GM18511 (cell line): ENCODE data around the gene RASGRF2.

Experiments
- ATAC-seq: cut with Tn5 transposase; IDR thresholded peaks from one replicate; pipeline ENCODE4 v1.9.1; 2021; ENCODE audit warnings: mild to moderate bottlenecking, moderate library complexity; ENCODE audit not compliant: unreplicated experiment

Gene RASGRF2

GRCh38 chr5:81166430-81166829 is 206.3 kb downstream of the RASGRF2 start:
- no peak for ATAC-seq

DNA sequence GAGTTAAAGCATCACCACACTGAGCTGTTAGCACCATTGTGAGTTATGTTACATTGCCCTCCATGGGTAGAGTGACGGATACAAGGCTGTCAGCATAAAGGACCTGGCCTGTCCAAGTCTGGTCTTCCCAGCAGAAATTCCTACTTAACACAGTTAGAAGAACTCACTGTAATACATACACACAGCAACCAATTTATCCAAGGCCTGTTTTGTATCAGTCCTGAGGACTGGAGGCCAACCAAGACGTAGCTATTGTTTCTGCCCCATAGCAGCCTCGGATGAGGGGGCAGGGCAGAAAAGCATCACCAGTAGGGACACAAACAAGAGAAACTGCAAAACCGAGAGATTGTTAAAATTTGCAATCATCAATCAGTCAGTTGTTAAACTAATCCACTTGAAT is 206.9 kb downstream of the RASGRF2 start:
- ATAC-seq: no peak

GRCh38 chr5:81167544-81167943 is 207.4 kb downstream of the RASGRF2 start:
- no peak for ATAC-seq

- ATAC-seq: no peak
These were observed 209.8 kb downstream of the RASGRF2 start for GRCh38 chr5:81169924-81170323.

DNA sequence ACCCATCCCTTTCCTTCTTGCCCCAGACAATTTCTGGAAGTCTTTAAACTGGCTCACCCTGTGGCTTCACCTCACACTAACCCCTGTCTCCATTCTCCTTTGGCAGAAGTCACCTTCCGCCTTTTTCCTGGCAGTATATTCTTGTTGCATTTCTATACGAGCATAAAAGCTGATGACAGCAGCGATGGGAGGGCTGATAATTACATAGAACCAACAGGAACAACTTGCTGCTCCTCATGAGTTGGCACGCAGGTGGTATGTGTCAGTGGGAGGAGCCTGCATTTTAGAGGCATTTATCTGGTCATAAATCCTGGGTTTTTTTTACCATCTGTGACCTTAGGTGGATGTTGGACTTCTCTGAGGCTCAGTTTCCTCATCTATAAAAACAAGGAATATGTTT is 211.6 kb downstream of the RASGRF2 start:
- ATAC-seq: no peak

- ATAC-seq: no peak
These were observed 212.5 kb downstream of the RASGRF2 start for GRCh38 chr5:81172710-81173109.

GRCh38 chr5:81177061-81177460 is 216.9 kb downstream of the RASGRF2 start:
- ATAC-seq: no peak

- ATAC-seq: no peak
These were observed 219.8 kb downstream of the RASGRF2 start for GRCh38 chr5:81179959-81180358.

DNA sequence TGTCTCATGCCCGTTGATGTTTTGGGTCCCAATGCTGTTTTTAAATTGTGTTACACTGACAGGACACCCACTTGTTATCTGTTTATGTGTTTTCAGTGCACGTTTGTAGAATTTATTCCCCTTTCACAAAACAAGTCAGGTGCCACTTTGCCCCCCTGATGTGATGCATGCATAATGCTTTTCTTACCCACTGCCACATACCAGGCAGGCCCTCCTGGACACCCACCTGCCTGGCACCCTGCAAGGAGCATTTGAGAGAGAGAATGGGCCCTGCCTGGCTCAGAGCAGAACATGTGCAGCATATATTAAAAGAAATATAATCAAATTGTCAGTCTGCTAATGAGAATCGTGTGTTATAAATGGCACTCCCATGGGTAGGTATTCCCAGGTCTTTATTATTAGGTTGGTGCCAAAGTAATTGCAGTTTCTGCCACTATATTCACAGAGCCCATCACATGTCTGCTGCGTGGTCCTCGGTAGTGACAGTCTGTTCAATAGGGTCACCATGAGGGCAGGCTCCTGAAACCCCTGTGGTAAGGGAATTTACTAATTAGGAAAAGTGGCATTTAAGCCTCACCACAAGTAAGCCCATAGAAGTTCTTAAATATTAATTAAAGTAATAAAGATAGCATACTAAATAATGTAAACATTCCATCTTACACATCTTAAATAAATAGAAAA is 220.8 kb downstream of the RASGRF2 start:
- ATAC-seq: no peak

DNA sequence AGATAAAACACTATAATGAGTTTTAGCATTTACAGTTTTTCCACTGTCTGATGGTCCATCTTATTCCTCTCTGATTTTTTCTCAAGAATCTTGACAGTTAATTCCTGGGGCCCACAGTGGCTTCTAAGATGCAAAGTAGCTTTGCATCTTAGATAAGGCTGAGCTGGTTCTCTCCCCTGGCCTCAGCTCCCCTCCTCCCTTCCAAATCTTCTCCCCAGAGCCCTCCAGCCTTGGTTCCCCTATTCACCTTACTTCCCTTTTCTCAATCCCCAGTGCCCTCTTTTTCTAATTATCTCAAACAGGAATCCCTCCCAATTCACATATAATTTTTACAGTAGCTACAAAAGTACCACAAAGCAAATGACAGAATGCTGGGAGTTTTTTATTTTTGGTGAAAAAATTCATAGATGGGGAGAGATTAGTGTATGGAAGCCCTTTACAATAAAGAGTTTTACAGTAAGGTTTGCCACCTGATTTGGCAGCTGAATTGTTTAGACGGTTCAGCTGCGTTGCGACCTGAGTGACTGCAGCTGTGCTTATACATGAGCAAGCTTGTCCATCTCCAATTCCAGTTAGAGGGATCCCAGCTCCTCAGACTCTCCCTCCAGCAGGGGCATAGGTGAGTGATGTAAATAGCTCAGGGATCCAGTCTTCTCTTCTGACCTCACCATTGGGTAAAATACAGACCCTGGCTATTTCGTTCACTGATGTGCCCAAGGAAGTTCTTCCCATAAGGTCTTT is 221.6 kb downstream of the RASGRF2 start:
- no peak for ATAC-seq

- no peak for ATAC-seq
These were observed 222.5 kb downstream of the RASGRF2 start for GRCh38 chr5:81182396-81183390.

DNA sequence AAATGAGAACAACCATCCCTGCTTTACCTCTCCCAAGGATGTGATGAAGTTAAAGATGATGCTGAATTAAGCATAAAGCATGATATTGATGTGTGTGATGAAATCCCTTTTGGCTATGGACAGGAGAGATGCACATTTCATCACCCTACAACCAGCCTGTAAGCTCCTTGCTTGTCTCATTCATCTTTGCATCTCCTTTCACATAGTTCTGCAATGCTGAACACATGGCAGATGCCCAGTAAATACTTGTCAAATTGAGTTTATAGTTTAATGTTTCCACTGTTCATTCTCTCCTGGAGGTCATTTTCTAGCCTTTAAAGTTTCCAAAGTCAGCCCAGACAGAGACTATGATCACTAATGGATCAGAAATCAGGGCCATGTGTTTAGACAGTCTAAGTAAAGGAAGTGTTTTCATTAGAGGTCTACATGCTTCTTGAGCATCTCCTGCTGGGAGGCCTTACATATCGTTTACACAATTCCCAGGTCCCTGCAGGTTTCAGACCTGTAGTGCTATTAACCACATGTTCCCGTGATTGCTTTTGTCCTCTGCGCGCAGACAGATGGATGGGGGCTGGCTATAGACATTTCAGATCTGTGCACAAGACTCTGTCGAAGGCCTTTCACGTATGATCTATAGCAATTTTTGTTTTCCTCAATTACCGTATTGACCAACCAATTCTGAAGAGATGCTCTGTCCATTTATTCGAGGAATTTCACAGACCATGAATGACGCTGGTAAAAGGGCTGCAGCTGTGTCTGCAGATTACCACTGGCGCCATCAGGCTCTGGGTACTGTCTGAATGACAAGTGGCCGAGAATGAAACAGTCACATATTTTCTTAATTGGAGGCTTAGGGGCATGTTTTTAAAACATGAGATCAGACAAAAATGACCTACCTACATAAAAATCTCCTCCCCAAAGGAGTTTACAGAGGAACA is 223.9 kb downstream of the RASGRF2 start:
- no peak for ATAC-seq

DNA sequence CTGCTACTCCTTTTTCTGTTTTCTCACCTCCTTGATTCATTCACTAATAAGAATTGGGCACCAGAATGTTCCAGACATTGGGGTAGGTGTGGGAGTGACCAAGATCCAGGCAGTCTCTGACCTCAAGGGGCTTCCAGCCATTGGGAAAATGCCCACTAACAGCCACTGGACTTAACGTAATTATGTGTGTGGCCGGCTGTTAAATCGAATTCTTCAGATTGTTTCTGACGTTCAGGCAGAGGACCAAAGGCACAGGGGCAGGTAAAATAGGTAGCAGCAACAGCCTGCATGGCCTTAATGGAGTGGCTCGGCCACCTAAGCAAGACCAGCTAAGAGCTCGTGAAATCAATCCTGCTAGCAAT is 224.6 kb downstream of the RASGRF2 start:
- ATAC-seq: no peak

GRCh38 chr5:81187885-81188284 is 227.7 kb downstream of the RASGRF2 start:
- no peak for ATAC-seq

DNA sequence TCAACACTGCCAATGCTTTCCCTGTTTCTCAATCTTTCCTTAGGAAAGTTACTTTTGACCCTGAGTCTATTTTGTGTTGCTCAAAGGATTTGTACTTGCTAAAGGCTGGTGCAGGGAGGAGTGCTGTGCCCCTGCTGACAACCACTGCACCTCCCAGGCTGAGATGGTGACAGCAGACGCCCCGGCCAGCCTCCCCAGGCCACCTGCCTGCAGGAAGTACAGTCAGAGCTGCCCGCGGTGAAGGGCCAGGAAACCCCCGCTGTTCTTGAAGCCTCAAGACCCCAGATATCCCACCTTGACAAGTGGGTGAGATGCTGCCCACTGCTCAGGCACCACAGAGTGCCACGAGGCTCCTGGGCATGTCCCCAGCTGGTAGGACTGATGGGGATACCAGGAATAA is 228.8 kb downstream of the RASGRF2 start:
- no peak for ATAC-seq

- ATAC-seq: no peak
These were observed 229.8 kb downstream of the RASGRF2 start for GRCh38 chr5:81189875-81190498.

GRCh38 chr5:81191726-81192372 is 231.7 kb downstream of the RASGRF2 start:
- no peak for ATAC-seq

DNA sequence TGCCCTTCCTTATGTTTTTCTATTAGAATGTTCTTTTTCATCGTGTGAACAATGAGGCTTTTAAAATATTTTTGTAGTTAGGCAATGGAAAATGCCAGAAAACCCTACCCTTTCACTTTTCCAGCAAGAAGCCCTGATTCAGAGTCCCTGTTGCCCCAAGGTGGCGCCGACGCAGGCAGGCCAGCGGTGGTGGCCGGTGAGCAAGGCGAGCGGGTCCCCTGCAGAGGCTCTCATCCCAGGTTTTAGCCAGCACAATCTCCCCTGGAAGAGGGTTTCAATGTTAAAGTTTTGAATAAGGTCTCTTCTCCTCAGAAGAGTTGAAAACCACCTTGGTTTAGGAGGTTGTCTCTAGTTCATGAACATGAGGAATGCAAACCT is 232.2 kb downstream of the RASGRF2 start:
- no peak for ATAC-seq

GRCh38 chr5:81194633-81195334 is 234.6 kb downstream of the RASGRF2 start:
- ATAC-seq: peak; percentile 94
